GM12878 (cell line): ENCODE data around the gene CKLF. TPM values are rescaled to one million over a fixed set of nuclear protein-coding genes. Genes with fewer than 3 reads are reported as not detected.
A peak's percentile ranks its signal among the peaks of the same experiment; 100 is the strongest.

ENCODE experiments used
- ASH2L ChIP-seq: fragments of 300-600, 200-600 bp; sonication (generic); IDR thresholded peaks from 2 replicates; pipeline ENCODE4 v1.6.1; 2017; ENCODE audit warnings: low read depth, mild to moderate bottlenecking, borderline replicate concordance
- BCL11A ChIP-seq: IDR thresholded peaks from 2 replicates; pipeline ENCODE4 v1.6.1; 2011; ENCODE audit warnings: low read depth, low read length
- CBX3 ChIP-seq: fragments of 200-600 bp; sonication (generic); IDR thresholded peaks from 2 replicates; pipeline ENCODE4 v1.6.1; 2016; ENCODE audit warnings: low read depth, borderline replicate concordance
- CBX5 ChIP-seq: sonication (generic); IDR thresholded peaks from 2 replicates; pipeline ENCODE4 v1.6.1; 2016; ENCODE audit warnings: low read depth, moderate library complexity, mild to moderate bottlenecking, inconsistent platforms
- FOXK2 ChIP-seq: fragments of 450-650 bp; IDR thresholded peaks from 2 replicates; pipeline ENCODE4 v1.6.1; 2017; ENCODE audit warnings: mild to moderate bottlenecking, moderate library complexity
- IKZF2 ChIP-seq, 2 experiments: fragments of 450-650 bp; IDR thresholded peaks; 2 replicates each; pipeline ENCODE4 v1.6.1; 2017; ENCODE audit warnings: mild to moderate bottlenecking in 2 of 2, moderate library complexity in 2 of 2
- JUND ChIP-seq: IDR thresholded peaks from 2 replicates; pipeline ENCODE4 v1.6.1; 2012; ENCODE audit warnings: low read depth, mild to moderate bottlenecking, low read length, improper control_type of control experiment, moderate library complexity
- MTA3 ChIP-seq: IDR thresholded peaks from 2 replicates; pipeline ENCODE4 v1.6.1; 2012; ENCODE audit warnings: low read length, inconsistent platforms, borderline replicate concordance
- NFYA ChIP-seq: IDR thresholded peaks from 2 replicates; pipeline ENCODE4 v1.6.1; 2011; ENCODE audit warnings: low read depth, mild to moderate bottlenecking, low read length, improper control_type of control experiment, borderline replicate concordance
- NFYB ChIP-seq: IDR thresholded peaks from 2 replicates; pipeline ENCODE4 v1.6.1; 2011; ENCODE audit warnings: low read depth, mild to moderate bottlenecking, low read length, improper control_type of control experiment, moderate library complexity; ENCODE audit not compliant: insufficient read depth
- PML ChIP-seq: IDR thresholded peaks from 2 replicates; pipeline ENCODE4 v1.6.1; 2012; ENCODE audit warnings: low read length, inconsistent platforms
- RBBP5 ChIP-seq: fragments of 200-600 bp; sonication (generic); conservative IDR thresholded peaks from 2 replicates; pipeline ENCODE4 v1.6.1; 2016
- RUNX3 ChIP-seq: IDR thresholded peaks from 2 replicates; pipeline ENCODE4 v1.6.1; 2012; ENCODE audit warnings: low read length, inconsistent platforms
- SPI1 ChIP-seq: IDR thresholded peaks from 2 replicates; pipeline ENCODE4 v1.6.1; 2011; ENCODE audit warnings: low read depth, mild to moderate bottlenecking, low read length, moderate library complexity, borderline replicate concordance; ENCODE audit not compliant: insufficient read depth
- SRF ChIP-seq, 2 experiments: IDR thresholded peaks; 2 replicates each; pipeline ENCODE4 v1.6.1; 2011; ENCODE audit warnings: low read depth in 2 of 2, low read length in 2 of 2, mild to moderate bottlenecking in 1 of 2, moderate library complexity in 1 of 2
- TARDBP ChIP-seq: IDR thresholded peaks from 2 replicates; pipeline ENCODE4 v1.6.1; 2016; ENCODE audit warnings: borderline replicate concordance
- TCF12 ChIP-seq: IDR thresholded peaks from 2 replicates; pipeline ENCODE4 v1.6.1; 2011; ENCODE audit warnings: low read depth, mild to moderate bottlenecking, low read length
- YBX1 ChIP-seq: fragments of 450-650 bp; IDR thresholded peaks from 2 replicates; pipeline ENCODE4 v1.6.1; 2016; ENCODE audit warnings: antibody characterized with exemption
- ZSCAN29 ChIP-seq: fragments of 450-650 bp; IDR thresholded peaks from 2 replicates; pipeline ENCODE4 v1.6.1; 2017; ENCODE audit warnings: mild to moderate bottlenecking, moderate library complexity
- polyA plus RNA-seq, 11 experiments: library from polyadenylated mRNA; depleted of rRNA in 4 of 11; unstranded in 6 of 11; stranded (reverse) in 5 of 11; fragments of >200 nt; fragmentation: Nextera tagmentation in 4 of 11; fragmentation: Illumina TruSeq in 1 of 11; extraction: Ambion mirVana in 4 of 11; extraction: Trizol in 1 of 11; gene quantifications; 1 replicate in 1 of 11; 2 replicates in 10 of 11; pipeline versions ENCODE4 v1.2.1 to v1.2.3, GENCODE V29; 2011 to 2016; ENCODE audit warnings: inconsistent platforms in 2 of 11, missing spikeins in 2 of 11, low read depth in 1 of 11
- total RNA-seq, 4 experiments: library from RNA; depleted of rRNA in 3 of 4; stranded (reverse); fragments of >200 nt in 3 of 4; fragmentation: Illumina TruSeq in 1 of 4; extraction: Trizol in 1 of 4; gene quantifications; 2 replicates each; pipeline versions ENCODE4 v1.2.1 to v1.2.3, GENCODE V29; 2013 to 2021
- TF ChIP-seq, protein P1 (sequence below): fragments of 450-650 bp; IDR thresholded peaks from 2 replicates; pipeline ENCODE4 v1.6.1; 2017; ENCODE audit warnings: mild to moderate bottlenecking, moderate library complexity
- TF ChIP-seq, protein P2 (sequence below): fragments of 450-650 bp; IDR thresholded peaks from 2 replicates; pipeline ENCODE4 v1.6.1; 2017; ENCODE audit warnings: mild to moderate bottlenecking, moderate library complexity
- TF ChIP-seq, protein P3 (sequence below): IDR thresholded peaks from 2 replicates; pipeline ENCODE4 v1.6.1; 2011; ENCODE audit warnings: borderline replicate concordance, low read depth, mild to moderate bottlenecking, moderate library complexity, low read length; ENCODE audit not compliant: insufficient read depth, poor library complexity, severe bottlenecking

CKLF gene
- total and polyA plus RNA-seq, 10 of the 15 experiments (the other 5 are each of a cell fraction or from before 2014, with no cell fraction given), result 40.8 to 193 (median 109) TPM

DNA sequence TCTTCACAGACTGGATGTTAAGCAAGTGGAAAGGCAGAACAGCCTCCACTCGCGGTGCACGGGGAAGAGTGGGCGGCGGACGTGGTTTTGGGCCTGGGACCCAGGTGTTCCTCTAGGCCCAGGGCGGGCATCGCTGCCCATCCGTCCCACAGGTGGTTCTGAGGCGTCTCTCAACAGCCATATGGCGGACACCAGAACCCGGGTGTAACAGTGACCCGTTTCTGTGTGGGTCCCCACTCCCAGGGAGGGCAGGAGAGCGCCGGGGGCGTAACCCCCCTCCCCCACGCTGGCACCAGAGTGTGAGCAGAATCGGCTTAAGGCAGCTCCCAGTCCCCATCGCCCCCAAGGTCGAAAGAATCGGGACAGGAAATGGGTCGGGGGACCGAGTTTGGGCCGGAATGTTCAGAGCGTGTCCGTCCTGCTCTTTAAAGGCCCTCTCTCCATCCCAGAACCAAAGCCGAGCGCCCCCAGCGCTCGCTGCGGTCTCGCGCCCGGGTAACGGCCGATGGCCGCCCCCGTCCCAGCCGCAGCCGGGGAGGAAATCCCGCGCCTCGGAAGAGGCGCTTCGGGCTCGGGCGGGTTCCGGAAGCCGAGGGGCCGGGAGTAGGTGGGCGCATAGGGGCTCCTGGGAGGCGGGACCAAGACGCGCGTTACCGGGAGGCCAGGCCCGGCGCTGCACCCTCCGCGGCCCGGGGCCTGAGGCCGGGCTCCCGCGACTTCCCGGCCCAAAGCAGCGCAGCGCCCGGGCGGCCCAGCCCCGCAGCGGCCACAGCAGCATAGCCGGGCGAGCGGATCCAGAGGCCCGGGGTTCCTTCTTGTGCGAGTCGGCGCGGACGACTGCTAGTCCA lies 2.9 kb upstream of the CKLF start, which contains the start of gene TK2 (continued):
- TF ChIP-seq, protein P1, sequence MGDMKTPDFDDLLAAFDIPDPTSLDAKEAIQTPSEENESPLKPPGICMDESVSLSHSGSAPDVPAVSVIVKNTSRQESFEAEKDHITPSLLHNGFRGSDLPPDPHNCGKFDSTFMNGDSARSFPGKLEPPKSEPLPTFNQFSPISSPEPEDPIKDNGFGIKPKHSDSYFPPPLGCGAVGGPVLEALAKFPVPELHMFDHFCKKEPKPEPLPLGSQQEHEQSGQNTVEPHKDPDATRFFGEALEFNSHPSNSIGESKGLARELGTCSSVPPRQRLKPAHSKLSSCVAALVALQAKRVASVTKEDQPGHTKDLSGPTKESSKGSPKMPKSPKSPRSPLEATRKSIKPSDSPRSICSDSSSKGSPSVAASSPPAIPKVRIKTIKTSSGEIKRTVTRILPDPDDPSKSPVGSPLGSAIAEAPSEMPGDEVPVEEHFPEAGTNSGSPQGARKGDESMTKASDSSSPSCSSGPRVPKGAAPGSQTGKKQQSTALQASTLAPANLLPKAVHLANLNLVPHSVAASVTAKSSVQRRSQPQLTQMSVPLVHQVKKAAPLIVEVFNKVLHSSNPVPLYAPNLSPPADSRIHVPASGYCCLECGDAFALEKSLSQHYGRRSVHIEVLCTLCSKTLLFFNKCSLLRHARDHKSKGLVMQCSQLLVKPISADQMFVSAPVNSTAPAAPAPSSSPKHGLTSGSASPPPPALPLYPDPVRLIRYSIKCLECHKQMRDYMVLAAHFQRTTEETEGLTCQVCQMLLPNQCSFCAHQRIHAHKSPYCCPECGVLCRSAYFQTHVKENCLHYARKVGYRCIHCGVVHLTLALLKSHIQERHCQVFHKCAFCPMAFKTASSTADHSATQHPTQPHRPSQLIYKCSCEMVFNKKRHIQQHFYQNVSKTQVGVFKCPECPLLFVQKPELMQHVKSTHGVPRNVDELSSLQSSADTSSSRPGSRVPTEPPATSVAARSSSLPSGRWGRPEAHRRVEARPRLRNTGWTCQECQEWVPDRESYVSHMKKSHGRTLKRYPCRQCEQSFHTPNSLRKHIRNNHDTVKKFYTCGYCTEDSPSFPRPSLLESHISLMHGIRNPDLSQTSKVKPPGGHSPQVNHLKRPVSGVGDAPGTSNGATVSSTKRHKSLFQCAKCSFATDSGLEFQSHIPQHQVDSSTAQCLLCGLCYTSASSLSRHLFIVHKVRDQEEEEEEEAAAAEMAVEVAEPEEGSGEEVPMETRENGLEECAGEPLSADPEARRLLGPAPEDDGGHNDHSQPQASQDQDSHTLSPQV, result no peak
- TF ChIP-seq FOXK2, result no peak
- no peak for TF ChIP-seq RBBP5
- no peak for TF ChIP-seq NFYA
- TF ChIP-seq, protein P2, sequence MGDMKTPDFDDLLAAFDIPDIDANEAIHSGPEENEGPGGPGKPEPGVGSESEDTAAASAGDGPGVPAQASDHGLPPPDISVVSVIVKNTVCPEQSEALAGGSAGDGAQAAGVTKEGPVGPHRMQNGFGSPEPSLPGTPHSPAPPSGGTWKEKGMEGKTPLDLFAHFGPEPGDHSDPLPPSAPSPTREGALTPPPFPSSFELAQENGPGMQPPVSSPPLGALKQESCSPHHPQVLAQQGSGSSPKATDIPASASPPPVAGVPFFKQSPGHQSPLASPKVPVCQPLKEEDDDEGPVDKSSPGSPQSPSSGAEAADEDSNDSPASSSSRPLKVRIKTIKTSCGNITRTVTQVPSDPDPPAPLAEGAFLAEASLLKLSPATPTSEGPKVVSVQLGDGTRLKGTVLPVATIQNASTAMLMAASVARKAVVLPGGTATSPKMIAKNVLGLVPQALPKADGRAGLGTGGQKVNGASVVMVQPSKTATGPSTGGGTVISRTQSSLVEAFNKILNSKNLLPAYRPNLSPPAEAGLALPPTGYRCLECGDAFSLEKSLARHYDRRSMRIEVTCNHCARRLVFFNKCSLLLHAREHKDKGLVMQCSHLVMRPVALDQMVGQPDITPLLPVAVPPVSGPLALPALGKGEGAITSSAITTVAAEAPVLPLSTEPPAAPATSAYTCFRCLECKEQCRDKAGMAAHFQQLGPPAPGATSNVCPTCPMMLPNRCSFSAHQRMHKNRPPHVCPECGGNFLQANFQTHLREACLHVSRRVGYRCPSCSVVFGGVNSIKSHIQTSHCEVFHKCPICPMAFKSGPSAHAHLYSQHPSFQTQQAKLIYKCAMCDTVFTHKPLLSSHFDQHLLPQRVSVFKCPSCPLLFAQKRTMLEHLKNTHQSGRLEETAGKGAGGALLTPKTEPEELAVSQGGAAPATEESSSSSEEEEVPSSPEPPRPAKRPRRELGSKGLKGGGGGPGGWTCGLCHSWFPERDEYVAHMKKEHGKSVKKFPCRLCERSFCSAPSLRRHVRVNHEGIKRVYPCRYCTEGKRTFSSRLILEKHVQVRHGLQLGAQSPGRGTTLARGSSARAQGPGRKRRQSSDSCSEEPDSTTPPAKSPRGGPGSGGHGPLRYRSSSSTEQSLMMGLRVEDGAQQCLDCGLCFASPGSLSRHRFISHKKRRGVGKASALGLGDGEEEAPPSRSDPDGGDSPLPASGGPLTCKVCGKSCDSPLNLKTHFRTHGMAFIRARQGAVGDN, result peak; percentile 71
- TF ChIP-seq PML, result 0 out of 2 replicates have a peak, but pooled peaks have one; percentile 40
- TF ChIP-seq IKZF2 (IDR thresholded peaks at IDR 0.05), result peak; percentile 42 to 66
- TF ChIP-seq YBX1, result no peak
- no peak for TF ChIP-seq ASH2L
- TF ChIP-seq CBX3, result no peak
- no peak for TF ChIP-seq NFYB
- TF ChIP-seq CBX5, result no peak
- TF ChIP-seq MTA3, result no peak
- TF ChIP-seq, protein P3, sequence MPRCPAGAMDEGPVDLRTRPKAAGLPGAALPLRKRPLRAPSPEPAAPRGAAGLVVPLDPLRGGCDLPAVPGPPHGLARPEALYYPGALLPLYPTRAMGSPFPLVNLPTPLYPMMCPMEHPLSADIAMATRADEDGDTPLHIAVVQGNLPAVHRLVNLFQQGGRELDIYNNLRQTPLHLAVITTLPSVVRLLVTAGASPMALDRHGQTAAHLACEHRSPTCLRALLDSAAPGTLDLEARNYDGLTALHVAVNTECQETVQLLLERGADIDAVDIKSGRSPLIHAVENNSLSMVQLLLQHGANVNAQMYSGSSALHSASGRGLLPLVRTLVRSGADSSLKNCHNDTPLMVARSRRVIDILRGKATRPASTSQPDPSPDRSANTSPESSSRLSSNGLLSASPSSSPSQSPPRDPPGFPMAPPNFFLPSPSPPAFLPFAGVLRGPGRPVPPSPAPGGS, result no peak
- no peak for TF ChIP-seq TARDBP
- TF ChIP-seq BCL11A, result no peak
- 0 out of 2 replicates have a peak, but pooled peaks have one; percentile 11 for TF ChIP-seq TCF12
- peak; percentile 78 for TF ChIP-seq RUNX3
- TF ChIP-seq SRF (IDR thresholded peaks at IDR 0.05; ENCODE audit: low read depth in 2 of 2, low read length in 2 of 2), result no peak
- no peak for TF ChIP-seq JUND
- no peak for TF ChIP-seq SPI1
- 0 out of 2 replicates have a peak, but pooled peaks have one; percentile 13 for TF ChIP-seq ZSCAN29
